Chondrocyte (in vitro differentiated cells): Measurements from ENCODE around the gene MEGF6. TPM values are rescaled to one million over a fixed set of nuclear protein-coding genes. Genes with fewer than 3 reads are reported as not detected.

Experiments used
- DNase-seq: peaks from one replicate; pipeline ENCODE4 v3.0.0; 2021; ENCODE audit warnings: mixed read lengths, low spot score
- H3K27ac Mint-ChIP-seq: one replicate; pipeline ENCODE4 v1.8.0; 2021; ENCODE audit warnings: mild to moderate bottlenecking, moderate library complexity, mixed read lengths; ENCODE audit not compliant: unreplicated experiment
- H3K27me3 Mint-ChIP-seq: 2 replicates; pipeline ENCODE4 v1.8.0; 2021; ENCODE audit warnings: low read depth, mixed read lengths
- H3K36me3 Mint-ChIP-seq: 2 replicates; pipeline ENCODE4 v1.8.0; 2021; ENCODE audit warnings: low read depth, mixed read lengths
- H3K4me1 Mint-ChIP-seq: 2 replicates; pipeline ENCODE4 v1.8.0; 2021; ENCODE audit warnings: low read depth, mild to moderate bottlenecking, mixed read lengths
- H3K4me3 Mint-ChIP-seq: one replicate; pipeline ENCODE4 v1.8.0; 2021; ENCODE audit warnings: mild to moderate bottlenecking, moderate library complexity, mixed read lengths; ENCODE audit not compliant: unreplicated experiment
- H3K9me3 Mint-ChIP-seq: 2 replicates; pipeline ENCODE4 v1.8.0; 2021; ENCODE audit warnings: low read depth, mixed read lengths
- CTCF ChIP-seq: fragments of 200-600 bp; sonication (generic); IDR thresholded peaks from 2 replicates; pipeline ENCODE4 v1.5.0; 2021; ENCODE audit warnings: antibody characterized with exemption, mild to moderate bottlenecking, moderate library complexity
- total RNA-seq: library from RNA; stranded (reverse); gene quantifications from 3 replicates; pipeline ENCODE4 v1.2.1, GENCODE V29; 2021

Gene MEGF6
- total RNA-seq, 1 donor from 2014 or later = 328 TPM

GRCh38 chr1:3642919-3643675 lies 31.8 kb upstream of the MEGF6 start:
- no peaks in the 10 kb centered on the region for H3K9me3 Mint-ChIP-seq
- H3K4me3 Mint-ChIP-seq = no peak overlapping the region
- TF ChIP-seq CTCF = no peak
- peak; percentile 76 for DNase-seq
- H3K36me3 Mint-ChIP-seq = peaks cover 17% of the 10 kb centered on the region
- H3K27ac Mint-ChIP-seq = no peak overlapping the region
- peaks cover under 1% of the 10 kb centered on the region for H3K4me1 Mint-ChIP-seq
- H3K27me3 Mint-ChIP-seq = no peaks in the 10 kb centered on the region

DNA sequence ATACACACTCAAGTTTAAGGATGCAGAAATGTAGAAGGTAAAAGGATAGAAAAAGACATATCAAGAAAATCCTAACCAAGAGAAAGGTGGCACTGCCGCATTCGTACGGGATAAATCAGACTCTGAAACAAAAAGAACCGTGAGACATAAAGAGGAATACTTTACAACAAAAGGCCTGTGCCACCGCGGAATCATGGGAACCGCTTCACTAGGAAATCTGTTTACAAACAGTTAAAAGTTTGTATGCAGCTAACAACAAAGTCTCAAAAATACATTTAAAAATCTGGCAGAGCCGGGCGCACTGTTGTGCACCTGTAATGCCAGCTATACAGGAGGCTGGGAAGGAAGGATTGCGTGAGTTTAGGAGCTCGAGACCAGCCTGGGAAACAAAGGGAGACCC lies 30.5 kb upstream of the MEGF6 start:
- Mint-ChIP-seq H3K27ac (no peak overlapping the region), H3K4me3 (no peak overlapping the region), H3K4me1 (no peaks in the 10 kb centered on the region), H3K27me3 (no peaks in the 10 kb centered on the region), H3K9me3 (no peaks in the 10 kb centered on the region), H3K36me3 (peaks cover 22% of the 10 kb centered on the region)
- no peak for TF ChIP-seq CTCF
- no peak for DNase-seq

DNA sequence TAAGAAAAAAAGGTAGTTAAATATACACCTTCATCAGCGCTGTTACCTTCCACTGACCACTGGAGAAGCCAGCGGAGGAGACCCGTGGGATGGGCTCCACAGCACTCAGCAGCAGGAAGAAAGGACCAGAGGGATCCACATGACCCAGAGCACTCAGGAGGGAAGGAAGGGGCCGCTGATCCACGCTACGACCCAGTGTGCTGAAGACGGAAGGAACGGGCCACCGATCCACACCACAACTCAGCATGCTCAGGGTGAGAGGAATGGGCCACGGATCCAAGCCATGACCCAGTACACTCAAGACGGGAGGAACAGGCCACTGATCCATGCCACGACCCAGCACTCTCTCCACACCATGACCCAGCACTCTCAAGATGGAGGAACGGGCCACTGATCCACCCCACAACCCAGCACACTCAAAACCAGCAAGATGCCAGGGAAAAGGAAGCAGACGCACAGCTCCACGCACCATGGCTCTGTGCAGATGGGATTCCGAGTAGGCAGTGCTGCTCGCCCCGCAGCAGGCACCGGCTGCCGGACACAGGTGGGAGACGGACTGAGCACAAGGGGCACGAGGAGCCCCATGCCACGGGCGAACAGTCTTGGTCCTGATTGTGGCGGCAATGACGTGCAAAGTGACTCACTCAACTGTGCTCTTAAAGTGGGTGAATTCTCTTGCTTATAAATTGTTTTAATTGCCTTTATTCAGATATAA lies 29.9 kb upstream of the MEGF6 start:
- Mint-ChIP-seq H3K27ac (no peak overlapping the region), H3K9me3 (no peaks in the 10 kb centered on the region), H3K4me1 (no peaks in the 10 kb centered on the region), H3K36me3 (peaks cover 25% of the 10 kb centered on the region), H3K4me3 (no peak overlapping the region), H3K27me3 (no peaks in the 10 kb centered on the region)
- TF ChIP-seq CTCF = no peak
- peak; percentile 81 for DNase-seq

DNA sequence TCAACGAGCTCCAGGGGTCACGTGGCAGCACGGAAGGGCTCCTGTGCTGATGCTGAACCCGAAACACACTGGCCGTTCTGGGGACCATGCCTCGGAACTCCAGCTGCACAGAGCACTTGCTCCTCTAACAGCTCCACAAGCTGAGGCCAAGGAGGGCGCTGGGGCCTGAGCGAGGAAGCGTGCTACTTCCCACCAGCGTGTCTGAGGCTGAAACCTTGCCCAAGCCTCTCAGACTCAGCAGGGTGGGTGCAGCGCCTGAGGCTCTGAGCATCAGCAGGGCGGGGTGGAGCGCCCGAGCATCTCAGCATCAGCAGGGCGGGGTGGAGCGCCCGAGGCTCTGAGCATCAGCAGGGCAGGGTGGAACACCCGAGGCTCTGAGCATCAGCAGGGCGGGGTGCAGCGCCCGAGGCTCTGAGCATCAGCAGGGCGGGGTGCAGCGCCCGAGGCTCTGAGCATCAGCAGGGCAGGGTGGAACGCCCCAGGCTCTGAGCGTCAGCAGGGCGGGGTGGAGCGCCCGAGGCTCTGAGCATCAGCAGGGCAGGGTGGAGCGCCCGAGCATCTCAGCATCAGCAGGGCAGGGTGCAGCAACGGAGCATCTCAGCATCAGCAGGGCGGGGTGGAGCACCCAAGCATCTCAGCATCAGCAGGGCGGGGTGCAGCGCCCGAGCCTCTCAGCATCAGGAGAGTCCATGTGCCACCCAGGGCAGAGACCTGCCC lies 29.0 kb upstream of the MEGF6 start:
- Mint-ChIP-seq H3K9me3 (no peaks in the 10 kb centered on the region), H3K27me3 (no peaks in the 10 kb centered on the region), H3K36me3 (peaks cover 27% of the 10 kb centered on the region), H3K27ac (no peak overlapping the region), H3K4me1 (no peaks in the 10 kb centered on the region), H3K4me3 (no peak overlapping the region)
- DNase-seq = peak; percentile 79
- no peak for TF ChIP-seq CTCF

DNA sequence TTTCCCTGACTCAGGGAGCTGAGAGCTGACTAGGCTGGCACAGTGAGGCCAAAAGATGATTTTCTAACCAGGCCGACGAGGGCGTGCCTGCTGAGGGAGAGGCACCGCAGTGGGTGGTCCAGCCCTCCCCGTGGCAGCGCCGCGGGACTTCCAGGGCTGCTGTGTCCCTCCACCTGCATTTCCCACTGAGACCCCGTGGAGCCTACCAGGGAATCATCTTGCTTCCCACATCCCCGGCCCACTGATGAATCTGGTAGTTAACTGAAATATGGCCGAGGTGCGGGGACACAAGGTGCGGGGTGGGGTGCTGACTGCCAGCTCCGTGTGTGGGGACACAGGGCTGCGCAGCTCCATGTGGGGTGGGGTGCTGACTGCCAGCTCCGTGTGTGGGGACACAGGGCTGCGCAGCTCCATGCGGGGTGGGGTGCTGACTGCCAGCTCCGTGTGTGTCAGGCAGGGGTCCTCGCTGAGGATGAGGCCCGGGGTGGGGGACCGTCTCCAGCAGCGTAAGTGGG lies 28.1 kb upstream of the MEGF6 start:
- no peaks in the 10 kb centered on the region for H3K9me3 Mint-ChIP-seq
- no peak overlapping the region for H3K27ac Mint-ChIP-seq
- H3K4me3 Mint-ChIP-seq = no peak overlapping the region
- TF ChIP-seq CTCF = no peak
- H3K4me1 Mint-ChIP-seq = no peaks in the 10 kb centered on the region
- peak; percentile 88 for DNase-seq
- no peaks in the 10 kb centered on the region for H3K27me3 Mint-ChIP-seq
- H3K36me3 Mint-ChIP-seq = peaks cover 29% of the 10 kb centered on the region
